HG02623 (cell line): Measurements from ENCODE around the gene TBC1D19.
"Not testable (repeated sequence)": the region's sequence is repeated elsewhere in the genome, so short reads cannot be mapped to it uniquely, and the experiment has no call there.

Experiments used
- ATAC-seq: cut with Tn5 transposase; IDR thresholded peaks from one replicate; pipeline ENCODE4 v1.9.1; 2021; ENCODE audit warnings: moderate library complexity; ENCODE audit not compliant: unreplicated experiment

Gene TBC1D19

GRCh38 chr4:26583865-26584652, at the start of gene TBC1D19:
Gene TBC1D19, plus strand, starts transcription at chr4:26584084. Its CDS starts 110 bp downstream, at chr4:26584194.
- peak; percentile 100 for ATAC-seq

GRCh38 chr4:26542991-26543390, 40.9 kb upstream of the TBC1D19 start:
- ATAC-seq = no peak

GRCh38 chr4:26544421-26544820, 39.5 kb upstream of the TBC1D19 start:
- ATAC-seq = no peak

- ATAC-seq = not testable (repeated sequence)
Measured at GRCh38 chr4:26548379-26548778, 35.5 kb upstream of the TBC1D19 start.

- no peak for ATAC-seq
Measured at GRCh38 chr4:26557164-26557563, 26.7 kb upstream of the TBC1D19 start.

GRCh38 chr4:26558166-26558895, 25.6 kb upstream of the TBC1D19 start:
- no peak for ATAC-seq

- no peak for ATAC-seq
Measured at GRCh38 chr4:26566133-26566532, 17.8 kb upstream of the TBC1D19 start.

- no peak for ATAC-seq
Measured at GRCh38 chr4:26568446-26568994, 15.4 kb upstream of the TBC1D19 start.

GRCh38 chr4:26570596-26570995, 13.3 kb upstream of the TBC1D19 start:
- ATAC-seq = no peak

GRCh38 chr4:26573389-26573794, 10.5 kb upstream of the TBC1D19 start:
- no peak for ATAC-seq

- ATAC-seq = no peak
Measured at GRCh38 chr4:26574563-26574962, 9.3 kb upstream of the TBC1D19 start.

- no peak for ATAC-seq
Measured at GRCh38 chr4:26576231-26576739, 7.6 kb upstream of the TBC1D19 start.

GRCh38 chr4:26577066-26577465, 6.8 kb upstream of the TBC1D19 start:
- ATAC-seq = no peak

- ATAC-seq = no peak
Measured at GRCh38 chr4:26579169-26579568, 4.7 kb upstream of the TBC1D19 start.

- ATAC-seq = not testable (repeated sequence)
Measured at GRCh38 chr4:26581341-26581740, 2.5 kb upstream of the TBC1D19 start.

GRCh38 chr4:26583538-26583864, 383 bp upstream of the TBC1D19 start:
- peak; percentile 44 for ATAC-seq

GRCh38 chr4:26584725-26585124, 841 bp downstream of the TBC1D19 start:
- ATAC-seq = no peak

GRCh38 chr4:26589705-26590104, 5.8 kb downstream of the TBC1D19 start:
- ATAC-seq = no peak

GRCh38 chr4:26590639-26591038, 6.8 kb downstream of the TBC1D19 start:
- no peak for ATAC-seq

- not testable (repeated sequence) for ATAC-seq
Measured at GRCh38 chr4:26593557-26593956, 9.7 kb downstream of the TBC1D19 start.

- no peak for ATAC-seq
Measured at GRCh38 chr4:26594371-26594770, 10.5 kb downstream of the TBC1D19 start.

GRCh38 chr4:26594778-26595177, 10.9 kb downstream of the TBC1D19 start:
- no peak for ATAC-seq
